Midbrain (tissue), 1 donor: Measurements from ENCODE around the gene KHK.
"Not testable (repeated sequence)": the region's sequence is repeated elsewhere in the genome, so short reads cannot be mapped to it uniquely, and the experiment has no call there.

Source experiments
- DNase-seq: peaks from one replicate; lab custom pipeline; 2025; lab: John Stamatoyannopoulos, UW

Gene KHK

GRCh38 chr2:27060323-27060722 lies 26.2 kb upstream of the KHK start:
- DNase-seq, result no peak

- no peak for DNase-seq
These were observed 21.4 kb upstream of the KHK start for GRCh38 chr2:27065128-27065527.

- DNase-seq, result no peak
These were observed 19.2 kb upstream of the KHK start for GRCh38 chr2:27067385-27067784.

- DNase-seq, result no peak
These were observed 17.1 kb upstream of the KHK start for GRCh38 chr2:27069436-27069835.

GRCh38 chr2:27069961-27070618 lies 16.5 kb upstream of the KHK start:
- no peak for DNase-seq

- DNase-seq, result no peak
These were observed 15.8 kb upstream of the KHK start for GRCh38 chr2:27070653-27071276.

- peak; percentile 96 for DNase-seq
These were observed 15.1 kb upstream of the KHK start, which contains the start of gene OST4 for GRCh38 chr2:27071277-27071989. Gene OST4 (minus strand): TSS chr2:27071654.

- DNase-seq, result peak; percentile 45
These were observed 14.4 kb upstream of the KHK start for GRCh38 chr2:27071990-27072830.

GRCh38 chr2:27072920-27073319 lies 13.7 kb upstream of the KHK start:
- no peak for DNase-seq

GRCh38 chr2:27073782-27074181 lies 12.8 kb upstream of the KHK start:
- no peak for DNase-seq

GRCh38 chr2:27074738-27075565 lies 11.6 kb upstream of the KHK start:
- no peak for DNase-seq

- DNase-seq, result not testable (repeated sequence)
These were observed 11.1 kb upstream of the KHK start for GRCh38 chr2:27075566-27075871.

- no peak for DNase-seq
These were observed 10.2 kb upstream of the KHK start for GRCh38 chr2:27076323-27076722.

GRCh38 chr2:27077231-27077630 lies 9.3 kb upstream of the KHK start:
- DNase-seq, result no peak

GRCh38 chr2:27078267-27079194 lies 8.0 kb upstream of the KHK start, which contains the start of gene EMILIN1:
Gene EMILIN1 (plus strand): TSS chr2:27078615. CDS start chr2:27079066, 451 bp downstream.
- DNase-seq, result peak; percentile 66

- DNase-seq, result no peak
These were observed 7.1 kb upstream of the KHK start for GRCh38 chr2:27079233-27080139.

- no peak for DNase-seq
These were observed 6.5 kb upstream of the KHK start for GRCh38 chr2:27080140-27080469.

GRCh38 chr2:27080603-27080936 lies 6.0 kb upstream of the KHK start:
- no peak for DNase-seq

GRCh38 chr2:27081984-27082772 lies 4.4 kb upstream of the KHK start:
- DNase-seq, result no peak
